Lower leg skin (tissue), 3 donors: Measurements from ENCODE around the gene ABCC8.

Source experiments
- CTCF ChIP-seq, 3 donors: fragments of 450-650 bp; IDR thresholded peaks; one replicate each; pipeline ENCODE4 v1.5.1; 2016; ENCODE audit warnings: antibody characterized with exemption in 3 of 3, mild to moderate bottlenecking in 3 of 3, moderate library complexity in 2 of 3
- POLR2A ChIP-seq, 2 donors: fragments of 450-650 bp; IDR thresholded peaks; one replicate each; pipeline ENCODE4 v1.6.1; 2016 to 2017; ENCODE audit warnings: antibody characterized with exemption in 2 of 2, mild to moderate bottlenecking in 1 of 2, moderate library complexity in 1 of 2

GRCh38 chr11:17506942-17507341, 30.3 kb upstream of the ABCC8 start:
- no peak for TF ChIP-seq POLR2A (IDR thresholded peaks at IDR 0.05)
- TF ChIP-seq CTCF (IDR thresholded peaks at IDR 0.05), result no peak
